ENCODE measurements around the gene MCCC1.
"Not testable (repeated sequence)": the region's sequence is repeated elsewhere in the genome, so short reads cannot be mapped to it uniquely, and the experiment has no call there.

MCCC1 gene

GRCh38 chr3:183116025-183116614, 16.8 kb upstream of the MCCC1 start:
- no peak overlapping the region for H3K27ac ChIP-seq
- TF ChIP-seq CTCF (IDR thresholded peaks at IDR 0.05), result no peak
- TF ChIP-seq ZFX (IDR thresholded peaks at IDR 0.05; ENCODE audit: borderline replicate concordance), result no peak

GRCh38 chr3:183114384-183115178, 15.3 kb upstream of the MCCC1 start:
- TF ChIP-seq CTCF (IDR thresholded peaks at IDR 0.05) (no peak), ZFX (IDR thresholded peaks at IDR 0.05; ENCODE audit: borderline replicate concordance) (no peak)
- no peak overlapping the region for H3K27ac ChIP-seq

- H3K27ac ChIP-seq, result not testable (repeated sequence)
Observed at GRCh38 chr3:183109847-183110246, 10.6 kb upstream of the MCCC1 start.

GRCh38 chr3:183108470-183108869, 9.2 kb upstream of the MCCC1 start:
- peak overlapping the region; percentile 39 for H3K27ac ChIP-seq
- no peak for TF ChIP-seq ZFX (IDR thresholded peaks at IDR 0.05; ENCODE audit: borderline replicate concordance)
- TF ChIP-seq CTCF (IDR thresholded peaks at IDR 0.05), result no peak

GRCh38 chr3:183108001-183108449, 8.7 kb upstream of the MCCC1 start:
- TF ChIP-seq ZFX (IDR thresholded peaks at IDR 0.05; ENCODE audit: borderline replicate concordance), result no peak
- TF ChIP-seq CTCF (IDR thresholded peaks at IDR 0.05), result no peak
- H3K27ac ChIP-seq, result peak overlapping the region; percentile 39

GRCh38 chr3:183107372-183107771, 8.1 kb upstream of the MCCC1 start:
- H3K27ac ChIP-seq, result peak overlapping the region; percentile 39; the same call in 1 of the 2 replicates

GRCh38 chr3:183106635-183107034, 7.3 kb upstream of the MCCC1 start:
- no peak overlapping the region for H3K27ac ChIP-seq
- TF ChIP-seq ZFX (IDR thresholded peaks at IDR 0.05; ENCODE audit: borderline replicate concordance) (no peak), CTCF (IDR thresholded peaks at IDR 0.05) (no peak)

- H3K27ac ChIP-seq, result not testable (repeated sequence)
Observed at GRCh38 chr3:183103950-183104349, 4.7 kb upstream of the MCCC1 start.

- H3K27ac ChIP-seq, result not testable (repeated sequence)
Observed at GRCh38 chr3:183101040-183101439, 1.7 kb upstream of the MCCC1 start.

Data from 22Rv1 (cell line).